Measurements from ENCODE around the gene MBNL2. TPM values are rescaled to one million over a fixed set of nuclear protein-coding genes. Genes with fewer than 3 reads are reported as not detected.

The MBNL2 gene
- total RNA-seq, 2 experiments from 2014 or later = 2.7 to 7.4 TPM

- no peak overlapping the region for H3K4me2 ChIP-seq (ENCODE audit: low read length)
- CTCF ChIA-PET (ENCODE audit: unreplicated experiment) = no interaction called here
- no peaks in the 10 kb centered on the region for H3K36me3 ChIP-seq (ENCODE audit: insufficient read depth, low read length)
- TF ChIP-seq CTCF (conservative IDR thresholded peaks at IDR 0.05; ENCODE audit: low read length) (no peak), EZH2phosphoT487 (IDR thresholded peaks at IDR 0.05; ENCODE audit: borderline replicate concordance, low read depth, low read length) (no peak)
- no peaks in the 10 kb centered on the region for H3K4me1 ChIP-seq (ENCODE audit: insufficient read depth, low read length, poor library complexity, severe bottlenecking)
- no peak overlapping the region for H2AFZ ChIP-seq (ENCODE audit: low read length)
- no peaks in the 10 kb centered on the region for H3K9me2 ChIP-seq (ENCODE audit: insufficient read depth, low read length)
- no peak overlapping the region for H3K27ac ChIP-seq (ENCODE audit: low read depth, low read length, poor library complexity, severe bottlenecking)
- H4K20me1 ChIP-seq (ENCODE audit: insufficient read depth, low read length) = no peaks in the 10 kb centered on the region
- H3K9me3 ChIP-seq (ENCODE audit: low read length) = no peaks in the 10 kb centered on the region
- no peak for DNase-seq (ENCODE audit: low spot score)
- POLR2A ChIA-PET = no interaction called here
- intact Hi-C loops (cut with micrococcal nuclease; ENCODE audit: unreplicated experiment) = no loop called here
- H3K4me3 ChIP-seq (ENCODE audit: low read depth, low read length, poor library complexity, severe bottlenecking) = no peak overlapping the region
- H3K79me2 ChIP-seq (ENCODE audit: insufficient read depth, low read depth, low read length) = no peaks in the 10 kb centered on the region
- BruUV-seq (replicated peaks) = no TSS peak
These were observed 141.9 kb downstream of the MBNL2 start for GRCh38 chr13:97364031-97364430.

GRCh38 chr13:97364827-97365226, 142.7 kb downstream of the MBNL2 start:
- Histone ChIP-seq H3K9me3 (ENCODE audit: low read length) (no peaks in the 10 kb centered on the region), H3K27ac (ENCODE audit: low read depth, low read length, poor library complexity, severe bottlenecking) (no peak overlapping the region), H3K79me2 (ENCODE audit: insufficient read depth, low read depth, low read length) (no peaks in the 10 kb centered on the region), H4K20me1 (ENCODE audit: insufficient read depth, low read length) (no peaks in the 10 kb centered on the region), H3K4me1 (ENCODE audit: insufficient read depth, low read length, poor library complexity, severe bottlenecking) (no peaks in the 10 kb centered on the region), H3K4me2 (ENCODE audit: low read length) (no peak overlapping the region), H2AFZ (ENCODE audit: low read length) (no peak overlapping the region), H3K4me3 (ENCODE audit: low read depth, low read length, poor library complexity, severe bottlenecking) (no peak overlapping the region), H3K36me3 (ENCODE audit: insufficient read depth, low read length) (no peaks in the 10 kb centered on the region), H3K9me2 (ENCODE audit: insufficient read depth, low read length) (no peaks in the 10 kb centered on the region)
- DNase-seq (ENCODE audit: low spot score) = no peak
- POLR2A ChIA-PET = no interaction called here
- intact Hi-C loops (cut with micrococcal nuclease; ENCODE audit: unreplicated experiment) = no loop called here
- CTCF ChIA-PET (ENCODE audit: unreplicated experiment) = no interaction called here
- TF ChIP-seq EZH2phosphoT487 (IDR thresholded peaks at IDR 0.05; ENCODE audit: borderline replicate concordance, low read depth, low read length) = no peak
- no peak for TF ChIP-seq CTCF (conservative IDR thresholded peaks at IDR 0.05; ENCODE audit: low read length)
- BruUV-seq (replicated peaks) = no TSS peak

GRCh38 chr13:97366172-97366688, 144.1 kb downstream of the MBNL2 start:
- Histone ChIP-seq H3K27ac (ENCODE audit: low read depth, low read length, poor library complexity, severe bottlenecking) (no peak overlapping the region), H3K4me3 (ENCODE audit: low read depth, low read length, poor library complexity, severe bottlenecking) (no peak overlapping the region), H3K79me2 (ENCODE audit: insufficient read depth, low read depth, low read length) (no peaks in the 10 kb centered on the region), H3K4me1 (ENCODE audit: insufficient read depth, low read length, poor library complexity, severe bottlenecking) (no peaks in the 10 kb centered on the region), H3K9me2 (ENCODE audit: insufficient read depth, low read length) (no peaks in the 10 kb centered on the region), H4K20me1 (ENCODE audit: insufficient read depth, low read length) (no peaks in the 10 kb centered on the region), H2AFZ (ENCODE audit: low read length) (no peak overlapping the region), H3K4me2 (ENCODE audit: low read length) (no peak overlapping the region), H3K9me3 (ENCODE audit: low read length) (no peaks in the 10 kb centered on the region), H3K36me3 (ENCODE audit: insufficient read depth, low read length) (no peaks in the 10 kb centered on the region)
- ChIA-PET POLR2A (no interaction called here), CTCF (ENCODE audit: unreplicated experiment) (no interaction called here)
- no peak for DNase-seq (ENCODE audit: low spot score)
- intact Hi-C loops (cut with micrococcal nuclease; ENCODE audit: unreplicated experiment) = no loop called here
- no TSS peak for BruUV-seq (replicated peaks)
- TF ChIP-seq EZH2phosphoT487 (IDR thresholded peaks at IDR 0.05; ENCODE audit: borderline replicate concordance, low read depth, low read length) (no peak), CTCF (conservative IDR thresholded peaks at IDR 0.05; ENCODE audit: low read length) (no peak)

Data from OCI-LY7 (cell line).